A673 (cell line): Measurements from ENCODE around the gene NOL3.

Source experiments
- CTCF ChIP-seq: fragments of 300-800, 200-600 bp; sonication (generic); conservative IDR thresholded peaks from 2 replicates; pipeline ENCODE4 v1.5.1; 2017; ENCODE audit warnings: low read depth, mild to moderate bottlenecking, antibody characterized with exemption, low read length, moderate library complexity, mixed read lengths
- EZH2 ChIP-seq: fragments of 200-600 bp; sonication (generic); IDR thresholded peaks from 2 replicates; pipeline ENCODE4 v1.6.1; 2017; ENCODE audit warnings: borderline replicate concordance, low read depth, mild to moderate bottlenecking, mixed read lengths, antibody characterized with exemption, low read length; ENCODE audit not compliant: poor library complexity, severe bottlenecking

- TF ChIP-seq CTCF (no peak), EZH2 (no peak)
These were observed 9.8 kb downstream of the NOL3 start for GRCh38 chr16:67180166-67180565.
